H1 (cell line): ENCODE measurements around the gene SSX5. TPM values are rescaled to one million over a fixed set of nuclear protein-coding genes. Genes with fewer than 3 reads are reported as not detected.

ENCODE experiments used
- CHD7 ChIP-seq: fragments of 300-600 bp; sonication (generic); IDR thresholded peaks from 2 replicates; pipeline ENCODE4 v1.7.1; 2012; ENCODE audit warnings: low read length, moderate library complexity, mild to moderate bottlenecking, inconsistent platforms; ENCODE audit not compliant: insufficient replicate concordance
- FOSL1 ChIP-seq: IDR thresholded peaks from 2 replicates; pipeline ENCODE4 v1.6.1; 2011; ENCODE audit warnings: mild to moderate bottlenecking, low read depth, low read length, moderate library complexity; ENCODE audit not compliant: insufficient read depth
- SIN3A ChIP-seq, 2 experiments: IDR thresholded peaks in 1 of 2; conservative IDR thresholded peaks in 1 of 2; 2 replicates each; pipeline ENCODE4 v1.6.1; 2011 to 2012; ENCODE audit warnings: low read length in 2 of 2, improper control_type of control experiment in 1 of 2, low read depth in 1 of 2, mild to moderate bottlenecking in 1 of 2
- polyA plus RNA-seq, 7 experiments: library from polyadenylated mRNA; depleted of rRNA in 3 of 7; stranded (reverse) in 5 of 7; unstranded in 2 of 7; fragments of >200 nt in 5 of 7; fragments of 200-250 nt in 2 of 7; gene quantifications; 1 replicate in 5 of 7; 2 replicates in 1 of 7; 4 replicates in 1 of 7; pipeline versions ENCODE4 v1.2.1 to v1.2.3, GENCODE V29; 2011 to 2013; ENCODE audit warnings: missing spikeins in 2 of 7, mixed read lengths in 2 of 7
- total RNA-seq: library from RNA; stranded (reverse); fragmentation: NEBNext Ultra II Directional; extraction: Animal tissue kit (Norgen Biotek cat#: 25700); gene quantifications from 2 replicates; pipeline ENCODE4 v1.2.1, GENCODE V29; 2021

The SSX5 gene
- total and polyA plus RNA-seq, 2 of the 8 experiments (the other 6 are each of a cell fraction or from before 2014, with no cell fraction given), result not detected

- TF ChIP-seq CHD7 (no peak), SIN3A (conservative IDR thresholded peaks at IDR 0.05 in 1 of 2, IDR thresholded peaks at IDR 0.05 in 1 of 2; ENCODE audit: low read depth in 1 of 2, low read length in 2 of 2) (no peak), FOSL1 (no peak)
These were observed 41.8 kb downstream of the SSX5 start (continued) for GRCh38 chrX:48154796-48155195.
